Fibroblast of lung (primary cell): Measurements from ENCODE around the gene PRPS2. TPM values are rescaled to one million over a fixed set of nuclear protein-coding genes. Genes with fewer than 3 reads are reported as not detected.

ENCODE experiments used
- DNase-seq, 2 donors: peaks; one replicate each; pipeline versions ENCODE4 v3.0.0 to v3.0.0-alpha.2; 2010; ENCODE audit warnings: low read depth in 2 of 2
- H2AFZ ChIP-seq: 2 replicates; pipeline ENCODE4 v1.5.1; 2012; ENCODE audit warnings: low read length, control low read depth, inconsistent platforms
- H3K27ac ChIP-seq: 2 replicates; pipeline ENCODE4 v1.5.1; 2011; ENCODE audit warnings: low read length, control low read depth; ENCODE audit not compliant: insufficient read depth
- H3K27me3 ChIP-seq: 2 replicates; pipeline ENCODE4 v1.5.1; 2011; ENCODE audit warnings: mild to moderate bottlenecking, low read length; ENCODE audit not compliant: control insufficient read depth, insufficient read depth
- H3K36me3 ChIP-seq: 2 replicates; pipeline ENCODE4 v1.5.1; 2011; ENCODE audit warnings: low read length; ENCODE audit not compliant: control insufficient read depth, insufficient read depth
- H3K4me1 ChIP-seq: 2 replicates; pipeline ENCODE4 v1.5.1; 2011; ENCODE audit warnings: low read length; ENCODE audit not compliant: control insufficient read depth, insufficient read depth; ENCODE audit errors: extremely low read depth
- H3K4me2 ChIP-seq: 2 replicates; pipeline ENCODE4 v1.5.1; 2011; ENCODE audit warnings: low read length, control low read depth; ENCODE audit not compliant: insufficient read depth; ENCODE audit errors: extremely low read depth
- H3K4me3 ChIP-seq, 4 experiments: fragments of 200-600 bp in 1 of 4; sonication (generic) in 1 of 4; replicated peaks in 1 of 4; 2 replicates each; pipeline ENCODE4 v1.5.1; 2011 to 2016; ENCODE audit warnings: low read length in 4 of 4, low read depth in 3 of 4, mild to moderate bottlenecking in 3 of 4, control low read depth in 2 of 4, inconsistent platforms in 1 of 4, mixed read lengths in 1 of 4; ENCODE audit not compliant: insufficient read depth in 1 of 4; ENCODE audit errors: control extremely low read depth in 1 of 4
- H3K79me2 ChIP-seq: 2 replicates; pipeline ENCODE4 v1.5.1; 2012; ENCODE audit warnings: mild to moderate bottlenecking, low read length, inconsistent platforms; ENCODE audit not compliant: control insufficient read depth, insufficient read depth
- H3K9ac ChIP-seq: 2 replicates; pipeline ENCODE4 v1.5.1; 2011; ENCODE audit warnings: mild to moderate bottlenecking, low read length, control low read depth; ENCODE audit not compliant: insufficient read depth
- H3K9me3 ChIP-seq: 2 replicates; pipeline ENCODE4 v1.5.1; 2012; ENCODE audit warnings: low read depth, low read length; ENCODE audit not compliant: control insufficient read depth, insufficient read depth
- H4K20me1 ChIP-seq: 2 replicates; pipeline ENCODE4 v1.5.1; 2011; ENCODE audit warnings: low read length; ENCODE audit not compliant: control insufficient read depth, insufficient read depth; ENCODE audit errors: extremely low read depth
- EZH2 ChIP-seq: IDR thresholded peaks from 2 replicates; pipeline ENCODE4 v1.5.1; 2012; ENCODE audit warnings: low read length, control low read depth, mild to moderate bottlenecking; ENCODE audit errors: missing control alignments
- polyA plus RNA-seq, 2 donors: library from polyadenylated mRNA; depleted of rRNA in 1 of 2; stranded (reverse) in 1 of 2; unstranded in 1 of 2; fragments of >200 nt; gene quantifications; 2 replicates each; pipeline ENCODE4 v1.2.1, GENCODE V29; 2011 to 2012; ENCODE audit warnings: missing spikeins in 1 of 2
- total RNA-seq: library from RNA; depleted of rRNA; stranded (reverse); fragments of >200 nt; gene quantifications from 2 replicates; pipeline ENCODE4 v1.2.1, GENCODE V29; 2014
- TF ChIP-seq, protein P1 (sequence below), 2 donors: IDR thresholded peaks in 1 of 2; conservative IDR thresholded peaks in 1 of 2; 1 replicate in 1 of 2; 2 replicates in 1 of 2; pipeline ENCODE4 v1.5.1; 2011 to 2012; ENCODE audit warnings: low read length in 2 of 2, control low read depth in 1 of 2, inconsistent platforms in 1 of 2, low read depth in 1 of 2, mild to moderate bottlenecking in 1 of 2

Gene PRPS2
- total and polyA plus RNA-seq, 2 donors (not counting 1 experiment from before 2014, with no cell fraction given) = 13.6 to 25.3 TPM

DNA sequence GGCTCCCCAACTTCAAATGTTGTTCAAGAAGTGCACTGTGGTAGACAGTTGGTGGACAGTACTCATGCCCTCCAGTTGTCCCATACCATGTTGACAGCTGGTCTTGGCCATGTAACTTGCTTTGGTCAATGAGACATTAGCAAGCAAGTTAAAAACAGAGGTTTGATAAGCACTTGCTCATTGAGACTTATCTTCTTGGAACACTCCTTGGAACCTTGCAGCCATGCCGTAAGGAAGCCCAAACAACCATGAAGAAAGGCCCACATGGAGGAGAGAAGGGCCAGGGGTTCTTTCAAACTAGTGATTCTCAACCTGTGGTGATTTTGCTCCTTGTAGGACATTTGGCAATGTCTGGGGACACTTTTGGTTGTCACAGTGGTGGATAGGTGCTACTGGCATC is 2.6 kb upstream of the PRPS2 start:
- H3K36me3 ChIP-seq = no peaks in the 10 kb centered on the region
- no peaks in the 10 kb centered on the region for H3K4me1 ChIP-seq
- no peak overlapping the region for H3K4me2 ChIP-seq
- TF ChIP-seq, protein P1, sequence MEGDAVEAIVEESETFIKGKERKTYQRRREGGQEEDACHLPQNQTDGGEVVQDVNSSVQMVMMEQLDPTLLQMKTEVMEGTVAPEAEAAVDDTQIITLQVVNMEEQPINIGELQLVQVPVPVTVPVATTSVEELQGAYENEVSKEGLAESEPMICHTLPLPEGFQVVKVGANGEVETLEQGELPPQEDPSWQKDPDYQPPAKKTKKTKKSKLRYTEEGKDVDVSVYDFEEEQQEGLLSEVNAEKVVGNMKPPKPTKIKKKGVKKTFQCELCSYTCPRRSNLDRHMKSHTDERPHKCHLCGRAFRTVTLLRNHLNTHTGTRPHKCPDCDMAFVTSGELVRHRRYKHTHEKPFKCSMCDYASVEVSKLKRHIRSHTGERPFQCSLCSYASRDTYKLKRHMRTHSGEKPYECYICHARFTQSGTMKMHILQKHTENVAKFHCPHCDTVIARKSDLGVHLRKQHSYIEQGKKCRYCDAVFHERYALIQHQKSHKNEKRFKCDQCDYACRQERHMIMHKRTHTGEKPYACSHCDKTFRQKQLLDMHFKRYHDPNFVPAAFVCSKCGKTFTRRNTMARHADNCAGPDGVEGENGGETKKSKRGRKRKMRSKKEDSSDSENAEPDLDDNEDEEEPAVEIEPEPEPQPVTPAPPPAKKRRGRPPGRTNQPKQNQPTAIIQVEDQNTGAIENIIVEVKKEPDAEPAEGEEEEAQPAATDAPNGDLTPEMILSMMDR (conservative IDR thresholded peaks at IDR 0.05 in 1 of 2, IDR thresholded peaks at IDR 0.05 in 1 of 2; ENCODE audit: low read depth in 1 of 2, low read length in 2 of 2) = no peak
- TF ChIP-seq EZH2 = no peak
- no peak for DNase-seq
- no peaks in the 10 kb centered on the region for H4K20me1 ChIP-seq
- H2AFZ ChIP-seq = no peak overlapping the region
- H3K27me3 ChIP-seq = no peaks in the 10 kb centered on the region
- no peaks in the 10 kb centered on the region for H3K9me3 ChIP-seq
- H3K79me2 ChIP-seq = no peaks in the 10 kb centered on the region
- H3K9ac ChIP-seq = no peak overlapping the region
- no peak overlapping the region for H3K27ac ChIP-seq
- no peak overlapping the region for H3K4me3 ChIP-seq

DNA sequence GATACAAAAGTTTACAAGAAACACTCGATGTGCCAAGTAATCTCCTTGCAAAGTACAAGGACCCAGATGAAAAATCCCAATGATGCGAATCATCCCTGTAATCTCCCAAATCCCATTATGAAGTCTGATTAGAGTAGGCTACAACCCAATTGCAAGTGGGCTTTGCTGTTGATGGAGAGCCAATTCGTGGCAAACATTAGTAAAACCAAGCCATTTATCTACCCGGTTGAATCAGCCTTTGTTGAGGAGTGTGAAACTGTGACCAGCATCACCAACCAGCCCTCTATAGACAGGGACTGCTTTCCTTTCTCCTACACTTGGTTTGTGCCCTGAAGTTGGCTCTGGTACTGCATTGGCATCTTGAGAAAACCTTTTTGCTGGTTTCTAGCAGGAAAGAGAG is 1.2 kb upstream of the PRPS2 start:
- Histone ChIP-seq H2AFZ (no peak overlapping the region), H4K20me1 (no peaks in the 10 kb centered on the region), H3K4me1 (no peaks in the 10 kb centered on the region), H3K27ac (no peak overlapping the region), H3K27me3 (no peaks in the 10 kb centered on the region), H3K4me3 (no peak overlapping the region), H3K9ac (no peak overlapping the region), H3K4me2 (no peak overlapping the region), H3K79me2 (no peaks in the 10 kb centered on the region), H3K9me3 (no peaks in the 10 kb centered on the region), H3K36me3 (no peaks in the 10 kb centered on the region)
- TF ChIP-seq, protein P1 (conservative IDR thresholded peaks at IDR 0.05 in 1 of 2, IDR thresholded peaks at IDR 0.05 in 1 of 2; ENCODE audit: low read depth in 1 of 2, low read length in 2 of 2) = no peak
- DNase-seq = no peak

DNA sequence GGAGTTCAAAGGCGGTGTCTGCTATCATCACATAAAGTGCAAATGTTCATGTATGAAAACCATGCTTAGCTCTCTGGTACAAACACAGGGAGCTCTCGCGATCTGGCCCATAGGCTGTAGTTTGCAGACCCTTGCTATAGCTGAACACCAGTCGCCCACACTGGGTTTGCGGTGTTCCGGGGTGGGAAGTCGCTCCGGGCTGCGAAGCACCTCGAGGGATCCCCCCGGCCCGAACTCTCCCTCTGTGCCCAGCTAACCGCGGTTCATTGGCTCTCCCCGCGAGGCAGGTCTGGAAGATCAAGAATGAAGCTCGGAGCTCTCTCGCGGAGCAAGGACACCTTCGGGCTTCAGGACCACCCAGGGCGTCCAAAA is 341 bp upstream of the PRPS2 start:
- Histone ChIP-seq H4K20me1 (no peaks in the 10 kb centered on the region), H3K4me2 (peak overlapping the region; percentile 78), H3K9ac (no peak overlapping the region), H3K9me3 (no peaks in the 10 kb centered on the region), H3K27ac (no peak overlapping the region), H2AFZ (peak overlapping the region; percentile 68), H3K36me3 (no peaks in the 10 kb centered on the region), H3K4me1 (no peaks in the 10 kb centered on the region), H3K4me3 (peak overlapping the region; percentile 49 to 68 (median 62)), H3K79me2 (no peaks in the 10 kb centered on the region), H3K27me3 (no peaks in the 10 kb centered on the region)
- TF ChIP-seq EZH2 = no peak
- TF ChIP-seq, protein P1 (conservative IDR thresholded peaks at IDR 0.05 in 1 of 2, IDR thresholded peaks at IDR 0.05 in 1 of 2; ENCODE audit: low read depth in 1 of 2, low read length in 2 of 2) = no peak
- DNase-seq = no peak
